ENCODE data around the gene WDR27. TPM values are rescaled to one million over a fixed set of nuclear protein-coding genes. Genes with fewer than 3 reads are reported as not detected.

WDR27 gene
- total and polyA plus RNA-seq, 4 donors: 6.9 to 68.1 (median 31.4) TPM

DNA sequence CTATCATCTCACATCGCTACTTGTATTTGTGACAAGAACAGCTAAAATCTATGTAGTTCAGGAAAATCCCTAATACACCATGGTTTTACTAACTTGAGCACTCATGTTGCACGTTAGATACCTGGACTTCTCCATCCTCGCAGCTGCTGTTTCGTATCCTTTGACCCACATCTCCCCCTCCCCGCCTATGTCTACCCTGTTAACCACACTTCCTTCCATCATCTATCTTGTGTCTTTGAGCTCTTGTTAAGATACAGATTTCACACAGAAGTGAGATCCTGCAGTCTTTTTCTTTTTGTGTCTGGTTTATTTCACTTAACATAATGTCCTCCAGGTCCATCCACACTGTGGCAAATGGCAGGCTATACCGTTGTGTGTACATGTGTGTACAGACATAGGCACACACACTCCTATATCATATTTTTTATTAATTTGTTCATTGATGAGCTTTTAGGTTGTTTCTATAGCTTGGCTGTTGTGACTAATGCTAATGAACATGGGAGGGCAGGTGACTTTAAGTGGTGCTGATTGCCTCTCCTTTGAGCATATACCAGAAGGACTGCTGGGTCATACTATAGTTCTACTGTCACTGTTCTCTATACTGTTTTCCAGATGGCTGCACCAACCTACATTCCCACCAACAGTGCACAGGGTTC, 117.8 kb downstream of the WDR27 start:
- Histone ChIP-seq H3K4me3 (no peak overlapping the region), H3K27me3 (ENCODE audit: control insufficient read depth in 3 of 3, insufficient read depth in 3 of 3, low read length in 2 of 3) (no peaks in the 10 kb centered on the region), H3K9me3 (ENCODE audit: control insufficient read depth in 4 of 4, insufficient read depth in 3 of 4, low read length in 3 of 4) (no peaks in the 10 kb centered on the region), H3K9ac (ENCODE audit: insufficient read depth in 1 of 2, low read length in 2 of 2) (no peak overlapping the region), H3K36me3 (ENCODE audit: control insufficient read depth in 4 of 4, insufficient read depth in 4 of 4, low read length in 4 of 4) (no peaks in the 10 kb centered on the region), H3K4me1 (ENCODE audit: control insufficient read depth in 5 of 5, insufficient read depth in 5 of 5, low read length in 5 of 5) (no peaks in the 10 kb centered on the region), H3K27ac (ENCODE audit: low read depth in 1 of 2, low read length in 1 of 2) (no peak overlapping the region)
- DNase-seq (no peak), ATAC-seq (ENCODE audit: insufficient read depth, low FRiP score) (no peak)
- TF ChIP-seq, protein P1, sequence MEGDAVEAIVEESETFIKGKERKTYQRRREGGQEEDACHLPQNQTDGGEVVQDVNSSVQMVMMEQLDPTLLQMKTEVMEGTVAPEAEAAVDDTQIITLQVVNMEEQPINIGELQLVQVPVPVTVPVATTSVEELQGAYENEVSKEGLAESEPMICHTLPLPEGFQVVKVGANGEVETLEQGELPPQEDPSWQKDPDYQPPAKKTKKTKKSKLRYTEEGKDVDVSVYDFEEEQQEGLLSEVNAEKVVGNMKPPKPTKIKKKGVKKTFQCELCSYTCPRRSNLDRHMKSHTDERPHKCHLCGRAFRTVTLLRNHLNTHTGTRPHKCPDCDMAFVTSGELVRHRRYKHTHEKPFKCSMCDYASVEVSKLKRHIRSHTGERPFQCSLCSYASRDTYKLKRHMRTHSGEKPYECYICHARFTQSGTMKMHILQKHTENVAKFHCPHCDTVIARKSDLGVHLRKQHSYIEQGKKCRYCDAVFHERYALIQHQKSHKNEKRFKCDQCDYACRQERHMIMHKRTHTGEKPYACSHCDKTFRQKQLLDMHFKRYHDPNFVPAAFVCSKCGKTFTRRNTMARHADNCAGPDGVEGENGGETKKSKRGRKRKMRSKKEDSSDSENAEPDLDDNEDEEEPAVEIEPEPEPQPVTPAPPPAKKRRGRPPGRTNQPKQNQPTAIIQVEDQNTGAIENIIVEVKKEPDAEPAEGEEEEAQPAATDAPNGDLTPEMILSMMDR (IDR thresholded peaks at IDR 0.05; ENCODE audit: control extremely low read depth, extremely low read depth): no peak
- WGBS, 2 donors: 74 to 83% methylated on average over 6 of the region's 6 CpGs

DNA sequence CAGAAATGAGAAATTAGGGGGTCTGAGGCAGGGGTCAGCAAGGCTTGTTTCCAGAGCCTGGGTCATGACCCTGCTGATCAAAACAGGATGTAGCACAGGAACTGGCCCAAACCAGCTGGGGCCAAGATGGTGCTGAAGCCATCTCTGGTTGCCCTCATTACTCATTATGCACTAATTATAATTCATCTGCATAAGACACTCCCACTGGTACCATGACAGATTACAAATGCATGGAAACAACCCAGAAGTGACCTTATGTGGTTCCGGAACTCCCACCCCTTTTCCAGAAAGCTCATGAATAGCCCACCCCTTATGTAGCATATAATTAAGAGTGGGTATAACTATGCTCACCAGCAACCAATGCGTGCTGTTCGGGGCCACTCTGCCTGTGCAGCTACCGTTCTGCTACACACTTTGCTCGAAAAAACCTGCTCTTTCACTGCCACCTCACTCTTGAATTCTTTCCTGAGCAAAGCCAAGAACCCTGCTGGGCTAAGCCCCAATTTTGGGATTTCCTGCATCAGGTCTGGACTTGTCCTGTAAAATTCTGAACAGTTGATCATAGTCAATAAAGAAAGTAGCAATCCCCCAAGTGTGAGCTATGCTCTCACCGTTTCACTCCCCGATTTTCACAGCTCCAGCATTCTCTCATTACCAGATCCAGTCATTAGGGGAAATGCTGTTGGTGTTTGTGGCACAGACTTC, 122.3 kb downstream of the WDR27 start:
- Histone ChIP-seq H3K4me1 (ENCODE audit: control insufficient read depth in 5 of 5, insufficient read depth in 5 of 5, low read length in 5 of 5) (peaks cover 0 to 1% (median 0%) of the 10 kb centered on the region in 5 donors), H3K27me3 (ENCODE audit: control insufficient read depth in 3 of 3, insufficient read depth in 3 of 3, low read length in 2 of 3) (no peaks in the 10 kb centered on the region), H3K36me3 (ENCODE audit: control insufficient read depth in 4 of 4, insufficient read depth in 4 of 4, low read length in 4 of 4) (peaks cover 0 to 2% (median 0%) of the 10 kb centered on the region in 4 donors), H3K9me3 (ENCODE audit: control insufficient read depth in 4 of 4, insufficient read depth in 3 of 4, low read length in 3 of 4) (peaks cover 0 to 3% (median 0%) of the 10 kb centered on the region in 4 donors), H3K27ac (ENCODE audit: low read depth in 1 of 2, low read length in 1 of 2) (no peak overlapping the region), H3K9ac (ENCODE audit: insufficient read depth in 1 of 2, low read length in 2 of 2) (no peak overlapping the region), H3K4me3 (no peak overlapping the region)
- TF ChIP-seq, protein P1 (IDR thresholded peaks at IDR 0.05; ENCODE audit: control extremely low read depth, extremely low read depth): no peak
- no peak for DNase-seq
- ATAC-seq (ENCODE audit: insufficient read depth, low FRiP score): no peak
- 88 to 95% methylated on average over 7 of the region's 7 CpGs for WGBS, 2 donors

DNA sequence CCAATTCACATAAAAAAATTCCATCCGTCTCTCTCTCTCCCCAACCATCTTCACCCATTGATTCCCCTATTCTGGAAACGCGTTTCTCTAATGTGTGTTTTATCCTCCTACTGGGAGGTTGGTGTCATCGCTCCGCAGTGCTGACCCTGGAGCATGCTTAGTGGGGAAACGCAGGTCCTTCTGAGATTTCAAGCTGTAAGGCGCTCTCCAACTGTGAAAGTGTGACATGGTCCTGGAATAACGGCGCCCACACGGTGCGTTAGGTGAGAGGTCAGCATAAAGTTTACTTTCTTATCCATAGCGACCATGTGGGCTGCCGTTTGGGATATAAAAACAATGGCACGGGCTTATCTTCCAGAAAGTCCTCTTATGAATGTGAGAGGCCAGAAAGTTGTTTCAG, 123.9 kb downstream of the WDR27 start:
- DNase-seq (peak in 2 of 3 donors; percentile 22 to 31), ATAC-seq (ENCODE audit: insufficient read depth, low FRiP score) (no peak)
- 87 to 90% methylated on average over 14 of the region's 14 CpGs for WGBS, 2 donors
- Histone ChIP-seq H3K9me3 (ENCODE audit: control insufficient read depth in 4 of 4, insufficient read depth in 3 of 4, low read length in 3 of 4) (peaks cover 0 to 3% (median 0%) of the 10 kb centered on the region in 4 donors), H3K4me1 (ENCODE audit: control insufficient read depth in 5 of 5, insufficient read depth in 5 of 5, low read length in 5 of 5) (peaks cover 0 to 1% (median 0%) of the 10 kb centered on the region in 5 donors), H3K9ac (ENCODE audit: insufficient read depth in 1 of 2, low read length in 2 of 2) (no peak overlapping the region), H3K27me3 (ENCODE audit: control insufficient read depth in 3 of 3, insufficient read depth in 3 of 3, low read length in 2 of 3) (no peaks in the 10 kb centered on the region), H3K27ac (ENCODE audit: low read depth in 1 of 2, low read length in 1 of 2) (no peak overlapping the region), H3K36me3 (ENCODE audit: control insufficient read depth in 4 of 4, insufficient read depth in 4 of 4, low read length in 4 of 4) (peaks cover 0 to 2% (median 1%) of the 10 kb centered on the region in 4 donors), H3K4me3 (no peak overlapping the region)
- TF ChIP-seq, protein P1 (IDR thresholded peaks at IDR 0.05; ENCODE audit: control extremely low read depth, extremely low read depth): no peak
